HL-60/S4 treated with phorbol 12-myristate 13-acetate at 8.2 ng/mL for 4 days and 3 days (cell line): ENCODE data around the gene PLAAT2.
"Not testable (repeated sequence)": the region's sequence is repeated elsewhere in the genome, so short reads cannot be mapped to it uniquely, and the experiment has no call there.

Experiments
- in situ Hi-C: fragments of 300-500 bp; cut with MboI; formaldehyde crosslinking; loops from 2 replicates; pipeline ENCODE4 v1.15.0; 2022; ENCODE audit warnings: low sequenced_read_pairs

The PLAAT2 gene

DNA sequence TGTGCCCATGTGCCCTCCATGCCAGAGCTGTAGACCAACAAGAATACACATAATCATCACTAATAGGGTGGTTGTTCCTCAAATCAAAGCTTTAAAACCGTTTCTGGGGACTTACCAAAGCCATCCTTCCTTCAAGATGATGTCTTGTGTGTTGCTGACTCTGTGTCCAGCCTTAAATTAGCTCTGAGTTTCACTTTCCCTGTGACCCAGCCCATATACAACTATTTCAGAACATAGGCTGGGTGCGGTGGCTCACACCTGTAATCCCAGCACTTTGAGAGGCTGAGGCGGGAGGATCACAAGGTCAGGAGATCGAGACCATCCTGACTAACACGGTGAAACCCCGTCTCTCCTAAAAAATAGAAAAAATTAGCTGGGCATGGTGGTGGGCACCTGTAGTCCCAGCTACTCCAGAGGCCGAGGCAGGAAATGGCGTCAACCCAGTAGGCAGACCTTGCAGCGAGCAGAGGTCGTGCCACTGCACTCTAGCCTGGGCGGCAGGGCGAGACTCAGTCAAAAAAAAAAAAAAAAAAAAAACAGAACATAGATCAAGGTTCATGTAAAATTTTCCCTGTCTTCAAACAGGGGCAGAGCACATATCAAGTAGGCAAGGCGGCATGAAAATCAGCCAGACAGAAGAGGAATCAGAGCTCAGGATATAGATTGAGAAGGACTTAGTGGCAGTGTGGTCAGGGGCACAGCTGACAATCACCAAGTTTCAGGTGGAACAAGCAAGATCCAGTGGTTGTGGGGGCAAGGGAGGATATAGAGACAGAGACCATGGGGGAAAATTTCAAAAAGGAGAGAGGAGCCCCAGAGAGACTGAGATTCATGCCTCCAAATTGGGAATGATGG is at the start of gene PLAAT2:
PLAAT2 (minus strand) TSS at position 179 of the 855 bp plus-strand sequence; CDS start at position 124, 55 bp downstream.
- in situ Hi-C loops: no loop called here

DNA sequence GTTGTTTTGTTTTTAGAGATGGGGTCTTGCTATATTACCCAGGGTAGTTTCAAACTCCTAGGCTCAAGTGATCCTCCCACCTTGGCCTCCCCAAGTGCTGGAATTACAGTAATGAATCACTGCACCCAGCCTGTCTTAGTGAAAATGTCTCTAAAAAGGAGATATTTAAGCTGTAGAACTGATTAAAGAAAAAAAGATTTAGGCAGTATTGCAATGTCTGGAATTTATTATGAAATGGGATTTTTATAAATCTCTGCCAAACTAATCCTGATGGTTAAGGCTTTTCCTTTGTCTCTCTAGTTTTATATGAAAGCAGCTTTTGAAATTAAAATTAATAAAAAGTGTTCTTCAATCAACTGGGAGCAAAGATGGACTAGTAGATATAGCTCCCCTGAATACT is 49.0 kb upstream of the PLAAT2 start:
- in situ Hi-C loops: no loop called here

DNA sequence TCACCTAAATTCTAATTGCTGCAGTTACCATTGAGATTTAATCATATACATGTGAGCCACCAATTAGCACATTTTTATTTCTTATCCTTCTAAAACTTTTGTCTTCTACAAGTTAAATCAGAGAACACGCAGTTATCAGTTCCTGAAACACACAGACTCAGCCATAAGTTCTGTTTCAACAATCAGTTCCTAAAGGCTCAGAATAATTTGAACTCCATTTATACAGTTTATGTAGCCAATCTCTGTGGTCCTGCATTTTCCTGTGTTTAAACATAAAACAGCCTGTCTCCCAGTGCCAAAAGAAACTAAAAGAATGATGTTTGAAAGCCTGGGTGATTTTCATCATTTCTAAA is 48.2 kb upstream of the PLAAT2 start:
- in situ Hi-C loops: no loop called here

DNA sequence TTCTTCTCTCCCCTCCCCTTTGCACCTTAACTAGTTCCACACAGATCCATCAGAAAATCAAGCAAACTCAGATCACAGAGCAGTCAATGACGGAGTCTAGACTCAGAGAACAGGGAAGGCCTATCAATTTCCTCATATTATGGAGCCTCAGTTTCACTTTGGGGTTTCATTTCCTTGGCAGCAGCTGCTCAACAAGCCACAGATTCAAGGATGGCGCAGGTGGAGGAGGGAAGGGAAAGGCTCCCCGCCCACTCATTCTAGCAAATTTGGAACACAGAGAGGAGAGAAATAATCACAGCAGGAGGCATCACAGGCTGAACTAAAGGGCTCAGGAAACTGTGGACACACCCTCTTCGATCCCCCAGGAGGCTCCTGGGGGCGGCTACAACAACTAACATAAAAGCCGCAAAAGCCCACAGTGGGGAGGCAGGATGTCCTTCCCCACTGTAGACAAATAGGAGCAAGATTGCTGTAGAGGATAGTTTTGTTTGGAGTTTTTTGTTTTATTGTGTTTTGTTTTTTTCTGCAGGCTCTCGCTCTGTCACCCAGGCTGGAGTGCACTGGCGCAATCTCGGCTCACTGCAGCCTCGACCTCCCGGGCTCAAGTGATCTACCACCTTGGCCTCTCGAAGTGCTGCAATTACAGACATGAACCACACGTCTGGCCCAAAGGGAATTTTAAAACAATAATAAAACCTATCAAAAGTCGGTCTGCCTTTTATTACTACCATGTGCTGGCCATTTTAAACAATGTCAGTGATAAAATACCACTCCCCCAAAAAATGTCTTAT is 47.6 kb upstream of the PLAAT2 start:
- in situ Hi-C loops: no loop called here

DNA sequence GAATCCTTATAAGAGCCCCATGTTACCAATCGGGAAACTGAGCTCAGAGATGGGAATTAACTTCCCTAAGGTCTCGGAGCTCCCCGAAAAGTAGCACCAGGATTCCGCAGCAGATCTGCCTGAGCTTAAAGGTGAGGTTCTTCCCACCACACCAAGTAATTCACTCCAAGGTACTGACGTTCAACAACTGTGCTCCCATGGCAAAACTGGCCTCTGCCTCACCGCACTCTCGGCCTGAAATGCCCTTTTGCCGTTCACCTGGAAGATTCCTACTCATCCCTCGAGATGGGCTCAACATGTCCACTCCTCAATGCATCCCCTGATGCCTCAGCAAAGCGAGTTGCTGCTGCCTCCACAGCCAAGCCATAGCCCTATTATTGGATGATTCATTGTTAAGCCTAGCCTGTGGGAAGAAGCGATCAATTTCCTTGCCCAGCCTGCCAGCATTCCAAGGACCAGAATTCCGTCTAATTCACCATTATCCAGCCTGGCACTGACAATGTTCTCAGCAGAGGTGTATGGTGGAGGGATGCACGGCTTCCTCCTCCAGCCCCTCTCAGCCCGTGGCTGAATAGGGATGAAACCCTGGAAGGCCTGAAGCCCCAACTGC is 46.9 kb upstream of the PLAAT2 start:
- in situ Hi-C loops: no loop called here

DNA sequence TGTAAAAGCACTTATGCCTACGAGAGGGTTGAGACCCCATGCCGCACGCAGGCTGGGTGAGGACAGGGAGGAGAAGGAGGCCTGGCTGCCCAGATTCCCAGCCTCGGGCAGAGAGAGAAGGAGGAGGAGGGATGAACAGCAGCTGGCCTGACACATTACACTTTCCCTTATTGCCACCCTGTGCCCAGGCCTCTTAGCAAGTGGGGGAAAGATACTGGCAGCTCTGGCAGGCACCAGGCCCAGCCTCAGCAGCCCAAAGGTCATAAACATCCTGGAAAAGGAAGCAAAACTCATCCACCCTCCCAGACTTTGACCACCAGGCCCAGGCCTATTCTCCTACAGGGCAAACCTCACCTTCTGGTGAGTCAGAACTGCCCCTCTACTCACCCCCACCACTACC is 46.4 kb upstream of the PLAAT2 start:
- in situ Hi-C loops: no loop called here

DNA sequence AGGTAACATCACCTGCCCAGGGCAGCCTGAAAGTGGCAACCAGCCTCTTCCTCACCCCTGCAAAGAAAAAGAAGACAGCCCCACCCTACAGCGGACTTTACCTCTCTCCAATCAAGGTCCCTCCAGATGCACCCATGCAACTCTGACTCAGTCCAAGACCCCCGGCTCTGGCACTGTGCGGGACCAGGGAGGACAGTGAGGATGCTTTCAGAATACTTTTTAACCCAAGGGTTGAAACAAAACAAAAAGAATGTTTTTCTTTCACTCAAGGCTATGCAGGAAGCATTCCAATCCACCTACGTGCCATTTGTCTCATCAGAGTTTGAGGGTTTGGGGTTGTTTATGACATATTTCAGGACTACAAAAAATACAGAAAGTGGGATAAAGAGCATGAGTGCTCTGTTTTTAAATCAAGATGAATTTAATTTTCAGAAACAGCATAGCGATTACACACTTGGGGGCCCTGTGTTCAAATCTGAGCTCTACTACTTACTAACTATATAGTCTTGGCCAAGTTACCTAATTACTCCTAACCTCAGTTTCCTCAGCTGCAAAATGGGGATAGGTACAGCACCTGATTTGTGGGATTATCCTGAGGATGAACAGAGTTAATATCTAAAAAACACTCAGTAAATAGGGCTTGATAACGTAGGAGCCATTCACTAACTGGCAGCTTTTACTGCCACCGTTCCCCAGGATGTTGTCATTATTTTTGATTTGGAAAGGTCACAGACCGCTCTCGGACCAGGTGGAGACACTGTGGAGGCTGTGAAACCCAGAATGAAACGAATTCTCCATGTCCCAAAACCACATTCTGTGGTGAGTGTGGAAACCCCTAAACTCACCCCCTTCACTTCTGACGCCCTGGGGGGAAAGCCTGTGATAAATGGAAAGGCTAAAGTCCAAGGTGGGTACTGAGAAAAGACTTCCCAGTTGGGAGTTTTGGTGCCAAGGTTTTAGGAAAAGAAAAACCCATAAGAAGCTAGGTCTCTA is 45.5 kb upstream of the PLAAT2 start:
- in situ Hi-C loops: no loop called here

DNA sequence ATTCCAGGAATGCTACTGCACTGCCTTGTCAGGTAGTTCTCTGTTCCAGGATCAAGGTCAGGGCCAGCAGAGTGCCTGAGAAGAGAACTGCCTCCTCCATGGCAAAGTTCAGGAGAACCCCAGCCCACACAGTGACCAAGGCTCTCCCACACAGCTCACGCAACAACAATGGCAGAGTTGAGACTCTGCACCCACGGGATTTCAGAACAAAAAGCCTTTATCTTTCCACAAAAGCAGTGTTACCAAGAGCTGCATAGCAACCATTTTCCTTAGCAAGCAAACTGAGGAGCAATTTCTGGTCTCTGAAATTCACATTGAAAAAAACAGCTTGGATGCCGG is 40.0 kb upstream of the PLAAT2 start:
- in situ Hi-C loops: no loop called here

DNA sequence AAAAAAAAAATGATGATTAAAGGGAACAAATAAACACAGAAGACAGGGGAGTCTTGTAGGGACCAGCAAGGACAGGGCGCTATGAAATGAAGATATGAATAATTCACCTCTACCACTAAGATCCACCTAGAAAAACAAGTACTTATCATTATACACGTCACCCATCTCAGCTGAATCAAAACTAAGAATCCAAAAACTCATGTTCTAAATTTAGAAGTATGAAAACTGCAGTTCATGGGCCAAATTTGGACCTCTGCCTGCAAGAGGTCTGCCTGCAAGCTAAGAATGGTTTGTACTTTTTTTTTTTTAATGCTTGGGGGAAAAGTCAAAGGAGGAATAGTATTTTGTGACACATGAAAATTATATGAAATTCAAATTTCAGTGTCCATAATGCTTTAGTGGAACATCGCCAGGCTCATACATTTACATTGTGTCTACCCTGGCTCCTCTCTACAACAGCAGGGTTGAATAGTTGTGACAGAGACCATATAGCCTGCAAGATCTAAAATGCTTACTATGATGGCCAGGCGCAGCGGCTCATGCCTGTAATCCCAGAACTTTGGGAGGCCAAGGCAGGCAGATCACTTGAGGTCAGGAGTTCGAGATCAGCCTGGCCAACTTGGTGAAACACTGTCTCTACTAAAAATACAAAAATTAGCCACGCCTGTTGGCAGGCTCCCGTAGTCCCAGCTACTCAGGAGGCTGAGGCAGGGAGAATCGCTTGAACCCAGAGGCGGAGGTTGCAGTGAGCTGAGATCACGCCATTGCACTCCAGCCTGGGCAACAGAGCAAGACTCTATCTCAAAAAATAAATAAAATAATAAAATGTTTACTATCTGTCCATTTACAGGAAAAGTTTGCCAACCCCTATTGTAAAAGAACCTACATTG is 39.4 kb upstream of the PLAAT2 start:
- in situ Hi-C loops: not testable (repeated sequence)

DNA sequence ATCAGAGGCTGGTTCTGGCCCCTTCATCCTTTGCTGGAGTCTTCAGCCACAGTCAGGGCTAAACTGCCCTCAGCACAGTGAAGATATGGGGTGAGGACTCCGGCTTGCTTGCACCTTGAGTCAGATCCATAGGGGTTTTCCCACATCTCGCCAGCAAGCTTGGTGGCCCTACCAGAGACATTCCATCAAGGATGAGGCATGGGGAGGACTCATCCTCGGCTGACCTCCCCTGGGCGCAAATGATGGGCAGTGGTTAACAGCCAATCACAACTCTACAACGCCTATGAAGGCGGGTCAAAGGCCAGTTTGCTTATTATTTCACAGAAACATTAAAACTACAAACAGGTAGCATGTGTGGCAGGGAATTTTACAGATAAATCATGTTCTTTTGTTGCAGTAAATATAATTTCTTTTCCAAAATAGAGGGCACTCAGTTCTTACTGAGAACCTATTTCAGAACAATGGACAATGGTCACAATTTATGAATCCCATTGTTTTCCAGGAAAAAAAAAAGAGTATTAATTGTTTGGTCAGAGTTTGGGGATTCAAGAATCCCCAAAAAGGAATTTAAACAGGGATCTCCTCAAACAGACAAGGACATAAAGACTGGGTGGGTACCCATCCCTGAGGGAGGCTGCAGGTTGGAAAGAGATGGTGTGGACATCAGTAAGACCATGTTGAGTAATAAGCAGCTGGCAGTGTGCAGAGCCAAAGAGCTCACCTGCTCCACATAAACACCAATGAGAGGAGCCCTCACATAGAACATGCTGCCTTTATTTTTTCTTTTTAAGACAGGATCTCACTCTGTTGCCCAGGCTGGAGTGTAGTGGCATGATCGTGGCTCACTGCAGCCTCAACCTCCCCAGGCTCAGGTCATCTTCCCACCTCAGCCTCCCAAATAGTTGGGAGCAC is 36.3 kb upstream of the PLAAT2 start:
- in situ Hi-C loops: no loop called here

DNA sequence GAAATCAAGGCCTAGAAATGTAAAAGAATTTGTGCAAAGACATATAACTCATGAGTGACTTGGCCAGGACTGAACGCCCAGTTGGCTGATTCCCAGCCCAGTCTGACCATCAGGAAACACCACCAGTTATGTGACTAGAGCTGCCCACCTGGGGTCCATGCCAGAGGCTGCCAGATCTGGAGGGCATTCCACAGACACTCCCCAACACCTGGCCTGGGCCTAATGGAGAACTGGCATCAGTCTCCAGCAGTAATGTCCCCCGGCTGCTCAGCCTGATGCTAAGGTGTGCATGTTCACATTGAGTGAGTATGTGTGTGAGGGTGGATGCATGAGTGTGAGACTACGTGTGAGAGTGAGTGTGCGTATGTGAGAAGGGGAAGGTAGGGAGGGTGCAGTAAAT is 35.4 kb upstream of the PLAAT2 start:
- in situ Hi-C loops: no loop called here

DNA sequence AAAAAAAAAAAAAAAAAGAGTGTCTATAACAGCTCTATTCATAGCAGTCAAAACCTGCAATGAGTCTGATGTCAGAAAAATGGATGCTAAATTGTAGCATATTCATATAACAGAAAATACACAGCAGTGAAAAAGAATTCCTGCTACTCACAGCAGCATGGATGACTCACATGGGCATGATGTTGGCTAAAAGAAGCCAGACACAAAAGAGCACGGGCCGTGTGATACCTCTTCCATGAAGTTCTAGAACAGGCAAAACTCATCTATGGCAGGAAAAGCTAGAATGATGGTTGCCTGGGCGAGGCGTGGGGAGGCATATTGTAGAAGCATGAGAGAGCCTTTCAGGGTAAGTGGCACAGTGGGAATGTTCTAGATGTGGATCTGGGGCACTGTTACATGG is 32.1 kb upstream of the PLAAT2 start:
- in situ Hi-C loops: no loop called here

DNA sequence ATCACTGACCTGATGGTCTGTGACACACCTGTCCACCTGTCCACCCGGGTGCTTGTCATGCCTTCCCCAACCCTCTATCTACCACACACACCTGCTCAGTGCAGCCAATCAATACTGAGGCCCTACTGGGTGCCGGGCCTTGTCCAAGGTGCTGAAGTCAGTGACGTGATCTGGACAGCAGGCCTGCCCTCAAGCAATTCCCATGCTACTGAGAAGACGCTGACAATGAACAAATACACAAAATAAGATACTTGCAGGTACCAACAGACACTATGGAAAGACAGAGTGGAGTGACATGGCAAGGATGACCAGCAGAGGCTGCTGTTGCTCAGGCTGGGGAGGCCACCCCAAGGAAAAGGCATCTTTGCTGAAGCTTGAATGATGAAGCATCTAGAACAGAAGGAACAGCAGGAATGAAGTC is 29.8 kb upstream of the PLAAT2 start:
- in situ Hi-C loops: no loop called here

DNA sequence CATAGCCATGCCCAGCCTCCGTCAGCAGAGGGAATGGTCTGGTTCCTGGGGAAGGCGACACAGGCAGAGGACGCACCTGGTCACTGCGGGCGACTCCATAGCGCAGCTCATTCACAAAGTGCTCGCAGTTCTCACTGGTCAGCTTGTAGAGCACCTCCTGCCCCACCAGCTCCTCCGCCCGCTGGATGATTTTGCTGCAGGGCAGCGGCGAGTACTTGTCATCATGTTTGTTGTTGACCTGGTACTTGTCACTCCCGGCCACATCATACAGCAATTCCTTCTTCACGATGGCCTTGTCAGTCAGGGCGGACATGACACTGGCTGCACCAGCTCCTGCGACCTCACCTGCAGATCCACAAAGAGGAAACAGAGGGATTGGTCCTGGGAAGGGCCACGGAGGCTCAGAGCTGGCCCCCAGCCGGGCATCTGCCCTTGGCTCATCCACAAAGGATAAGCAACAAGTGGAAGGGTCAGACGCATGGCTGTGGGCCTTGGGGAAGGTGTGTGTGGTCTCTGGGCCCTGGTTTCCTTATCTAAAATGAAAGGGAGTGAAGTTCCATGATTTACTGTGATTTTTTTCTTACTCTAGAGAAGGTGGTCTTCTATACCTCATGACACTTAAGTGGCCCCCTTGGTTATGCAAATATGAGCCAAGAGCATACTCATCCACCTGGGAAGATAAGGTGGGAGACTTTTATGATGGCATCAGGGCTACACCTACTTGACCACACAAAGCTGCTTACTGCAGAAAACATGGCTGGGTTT is 27.0 kb upstream of the PLAAT2 start:
- in situ Hi-C loops: no loop called here

DNA sequence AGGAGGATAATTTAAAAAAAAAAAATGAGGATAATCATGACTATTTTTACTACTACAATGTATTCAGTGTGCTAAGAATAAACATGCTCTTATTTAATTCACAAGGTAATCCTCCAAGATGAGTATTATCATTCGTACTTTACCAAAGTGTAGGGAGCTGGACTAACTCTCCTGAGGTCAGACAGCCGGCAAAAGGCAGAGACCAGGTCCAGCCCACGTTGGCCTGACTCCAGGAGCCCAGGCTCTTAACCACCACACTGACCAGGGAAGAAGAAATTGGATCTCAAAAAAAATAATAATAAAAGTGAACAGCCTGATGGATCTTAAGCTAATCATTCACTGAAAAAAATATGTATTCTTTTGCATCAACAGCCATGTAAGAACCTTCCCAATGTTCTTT is 25.8 kb upstream of the PLAAT2 start:
- in situ Hi-C loops: no loop called here

DNA sequence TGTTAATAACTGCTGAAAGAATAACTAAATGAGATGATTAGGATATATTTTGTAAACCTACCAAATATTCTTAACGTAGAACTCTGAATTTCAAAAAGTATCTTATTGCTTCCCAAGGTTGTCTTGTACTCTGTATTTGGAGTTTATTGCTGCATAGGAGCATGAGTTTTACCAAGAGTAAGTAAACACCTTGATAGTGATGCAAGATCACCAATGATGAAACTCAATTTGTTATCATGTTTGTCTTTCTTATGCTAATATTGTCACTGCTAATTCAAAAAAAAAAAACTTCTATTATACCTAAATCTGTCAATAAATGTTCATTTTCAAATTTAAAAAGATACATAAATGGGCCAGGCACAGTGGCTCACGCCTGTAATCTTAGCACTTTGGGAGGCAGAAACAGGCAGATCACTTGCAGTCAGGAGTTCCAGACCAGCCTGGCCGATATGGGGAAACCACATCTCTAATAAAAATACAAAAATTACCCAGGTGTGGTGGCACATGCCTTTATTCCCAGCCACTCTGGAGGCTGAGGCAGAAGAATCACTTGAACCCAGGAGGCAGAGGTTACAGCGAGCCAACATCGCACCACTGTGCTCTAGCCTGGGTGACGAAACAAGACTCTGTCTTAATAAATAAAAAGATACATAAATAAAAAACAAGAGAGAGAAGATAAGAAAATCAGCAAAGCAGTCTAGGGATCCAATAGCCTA is 23.4 kb upstream of the PLAAT2 start:
- in situ Hi-C loops: no loop called here

DNA sequence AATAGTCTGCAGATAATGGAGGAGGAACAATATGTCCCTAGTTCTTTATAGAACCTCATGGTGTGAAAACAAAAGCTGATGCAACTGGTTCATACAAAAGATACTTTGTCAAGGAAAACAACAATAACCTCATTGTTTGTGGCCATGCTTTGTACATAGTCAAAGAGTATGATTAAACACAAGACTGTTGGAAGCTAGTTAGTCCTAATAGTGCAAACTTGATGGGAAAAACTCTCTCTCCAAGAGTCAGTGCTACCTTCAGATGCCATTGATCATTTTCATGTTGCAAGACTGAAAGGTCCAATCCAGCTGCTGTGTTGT is 20.1 kb upstream of the PLAAT2 start:
- in situ Hi-C loops: no loop called here
